Measurements from ENCODE around the gene MTARC2.
"Not testable (repeated sequence)": the region's sequence is repeated elsewhere in the genome, so short reads cannot be mapped to it uniquely, and the experiment has no call there.

MTARC2 gene

DNA sequence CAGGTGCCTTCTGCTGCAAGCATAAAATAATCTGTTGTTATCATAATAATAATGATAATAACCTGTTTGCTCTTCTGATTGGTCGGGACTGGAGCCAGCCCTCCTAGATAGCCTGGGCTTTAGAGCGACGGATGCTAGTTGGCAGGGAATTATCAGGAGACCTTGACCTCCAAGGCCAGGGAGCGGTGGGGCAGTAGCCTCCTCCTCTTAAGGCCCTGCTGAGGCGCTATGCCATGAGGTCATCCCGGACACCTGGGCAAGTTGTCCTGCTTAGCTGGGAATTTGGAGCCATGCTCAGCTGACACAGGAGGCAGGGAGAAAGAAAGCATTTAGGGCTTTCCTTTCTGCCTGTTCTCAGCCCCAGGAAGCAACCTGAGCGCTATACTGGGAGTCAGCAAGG is 42.3 kb upstream of the MTARC2 start:
- no peaks in the 10 kb centered on the region for H3K9me3 ChIP-seq (ENCODE audit: insufficient read depth, low read length)
- no peaks in the 10 kb centered on the region for H3K27me3 ChIP-seq (ENCODE audit: insufficient read depth, insufficient read length)
- no peak overlapping the region for H3K4me3 ChIP-seq (ENCODE audit: insufficient read length, low read depth)
- DNase-seq (ENCODE audit: low read depth, low spot score), result no peak
- no peak for TF ChIP-seq YY1 (IDR thresholded peaks at IDR 0.05; ENCODE audit: insufficient read depth, insufficient read length)
- no peak for TF ChIP-seq SUZ12 (IDR thresholded peaks at IDR 0.05; ENCODE audit: extremely low read depth, insufficient read depth, insufficient read length)
- TF ChIP-seq ZNF274 (IDR thresholded peaks at IDR 0.05; ENCODE audit: low read depth, low read length), result no peak
- peaks cover 14% of the 10 kb centered on the region for H3K4me1 ChIP-seq (ENCODE audit: insufficient read depth, insufficient read length)
- H3K9ac ChIP-seq (ENCODE audit: insufficient read length, low read depth), result peak overlapping the region; percentile 46
- no peaks in the 10 kb centered on the region for H3K36me3 ChIP-seq (ENCODE audit: insufficient read depth, insufficient read length, low read length)

GRCh38 chr1:220706480-220706879 is 41.6 kb upstream of the MTARC2 start:
- Histone ChIP-seq H3K36me3 (ENCODE audit: insufficient read depth, insufficient read length, low read length) (no peaks in the 10 kb centered on the region), H3K9me3 (ENCODE audit: insufficient read depth, low read length) (no peaks in the 10 kb centered on the region), H3K4me1 (ENCODE audit: insufficient read depth, insufficient read length) (peaks cover 14% of the 10 kb centered on the region), H3K4me3 (ENCODE audit: insufficient read length, low read depth) (no peak overlapping the region), H3K27me3 (ENCODE audit: insufficient read depth, insufficient read length) (no peaks in the 10 kb centered on the region), H3K9ac (ENCODE audit: insufficient read length, low read depth) (no peak overlapping the region)
- no peak for DNase-seq (ENCODE audit: low read depth, low spot score)
- TF ChIP-seq SUZ12 (IDR thresholded peaks at IDR 0.05; ENCODE audit: extremely low read depth, insufficient read depth, insufficient read length), result no peak
- no peak for TF ChIP-seq YY1 (IDR thresholded peaks at IDR 0.05; ENCODE audit: insufficient read depth, insufficient read length)
- no peak for TF ChIP-seq ZNF274 (IDR thresholded peaks at IDR 0.05; ENCODE audit: low read depth, low read length)

DNA sequence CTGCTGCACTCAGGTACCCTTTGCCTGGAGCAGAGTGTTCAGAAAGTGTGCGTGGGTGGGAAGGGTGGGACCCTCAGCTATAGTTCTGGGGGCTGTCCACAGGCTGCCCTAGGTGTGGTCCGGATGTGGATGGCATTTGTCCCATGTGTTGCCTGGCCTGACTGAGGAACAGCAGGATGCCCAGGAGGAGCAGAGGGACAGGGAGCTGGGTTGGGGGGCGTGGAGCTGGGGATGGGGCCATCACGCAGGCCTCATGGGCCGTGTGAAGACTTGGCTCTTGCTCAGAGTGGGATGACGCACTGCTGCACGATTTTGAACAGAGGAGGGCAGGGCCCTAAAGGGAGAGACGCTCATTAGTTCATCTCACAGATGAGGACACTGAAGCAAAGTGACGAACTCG is 41.0 kb upstream of the MTARC2 start:
- Histone ChIP-seq H3K4me1 (ENCODE audit: insufficient read depth, insufficient read length) (peaks cover 14% of the 10 kb centered on the region), H3K27me3 (ENCODE audit: insufficient read depth, insufficient read length) (no peaks in the 10 kb centered on the region), H3K9me3 (ENCODE audit: insufficient read depth, low read length) (no peaks in the 10 kb centered on the region), H3K36me3 (ENCODE audit: insufficient read depth, insufficient read length, low read length) (no peaks in the 10 kb centered on the region), H3K9ac (ENCODE audit: insufficient read length, low read depth) (no peak overlapping the region), H3K4me3 (ENCODE audit: insufficient read length, low read depth) (no peak overlapping the region)
- TF ChIP-seq ZNF274 (IDR thresholded peaks at IDR 0.05; ENCODE audit: low read depth, low read length) (no peak), SUZ12 (IDR thresholded peaks at IDR 0.05; ENCODE audit: extremely low read depth, insufficient read depth, insufficient read length) (no peak), YY1 (IDR thresholded peaks at IDR 0.05; ENCODE audit: insufficient read depth, insufficient read length) (no peak)
- no peak for DNase-seq (ENCODE audit: low read depth, low spot score)

DNA sequence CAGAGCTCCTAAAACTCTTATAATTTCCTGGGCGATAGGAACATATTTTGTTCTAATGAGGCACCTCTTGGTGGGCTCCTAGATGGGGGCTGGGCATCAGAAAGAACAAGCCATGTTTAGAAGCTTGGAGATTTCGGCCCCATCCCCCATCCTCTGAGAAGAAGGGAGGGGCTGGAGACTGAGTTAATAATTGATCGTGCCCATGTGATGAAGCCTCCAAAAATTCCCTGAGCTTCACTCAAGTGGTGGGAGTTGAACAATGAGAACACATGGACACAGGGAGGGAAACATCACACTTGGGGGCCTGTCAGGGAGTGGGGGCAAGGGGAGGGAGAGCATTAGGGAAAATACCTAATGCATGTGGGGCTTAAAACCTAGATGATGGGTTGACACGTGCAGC is 39.9 kb upstream of the MTARC2 start:
- Histone ChIP-seq H3K4me3 (ENCODE audit: insufficient read length, low read depth) (no peak overlapping the region), H3K27me3 (ENCODE audit: insufficient read depth, insufficient read length) (no peaks in the 10 kb centered on the region), H3K36me3 (ENCODE audit: insufficient read depth, insufficient read length, low read length) (no peaks in the 10 kb centered on the region), H3K4me1 (ENCODE audit: insufficient read depth, insufficient read length) (peaks cover 14% of the 10 kb centered on the region), H3K9ac (ENCODE audit: insufficient read length, low read depth) (no peak overlapping the region), H3K9me3 (ENCODE audit: insufficient read depth, low read length) (no peaks in the 10 kb centered on the region)
- TF ChIP-seq ZNF274 (IDR thresholded peaks at IDR 0.05; ENCODE audit: low read depth, low read length) (no peak), YY1 (IDR thresholded peaks at IDR 0.05; ENCODE audit: insufficient read depth, insufficient read length) (no peak), SUZ12 (IDR thresholded peaks at IDR 0.05; ENCODE audit: extremely low read depth, insufficient read depth, insufficient read length) (no peak)
- DNase-seq (ENCODE audit: low read depth, low spot score), result no peak

- Histone ChIP-seq H3K27me3 (ENCODE audit: insufficient read depth, insufficient read length) (no peaks in the 10 kb centered on the region), H3K36me3 (ENCODE audit: insufficient read depth, insufficient read length, low read length) (no peaks in the 10 kb centered on the region), H3K9me3 (ENCODE audit: insufficient read depth, low read length) (no peaks in the 10 kb centered on the region), H3K4me3 (ENCODE audit: insufficient read length, low read depth) (no peak overlapping the region), H3K4me1 (ENCODE audit: insufficient read depth, insufficient read length) (peaks cover 11% of the 10 kb centered on the region), H3K9ac (ENCODE audit: insufficient read length, low read depth) (no peak overlapping the region)
- no peak for DNase-seq (ENCODE audit: low read depth, low spot score)
- TF ChIP-seq SUZ12 (IDR thresholded peaks at IDR 0.05; ENCODE audit: extremely low read depth, insufficient read depth, insufficient read length), result no peak
- no peak for TF ChIP-seq YY1 (IDR thresholded peaks at IDR 0.05; ENCODE audit: insufficient read depth, insufficient read length)
- no peak for TF ChIP-seq ZNF274 (IDR thresholded peaks at IDR 0.05; ENCODE audit: low read depth, low read length)
Observed at GRCh38 chr1:220708936-220709801, 39.0 kb upstream of the MTARC2 start.

DNA sequence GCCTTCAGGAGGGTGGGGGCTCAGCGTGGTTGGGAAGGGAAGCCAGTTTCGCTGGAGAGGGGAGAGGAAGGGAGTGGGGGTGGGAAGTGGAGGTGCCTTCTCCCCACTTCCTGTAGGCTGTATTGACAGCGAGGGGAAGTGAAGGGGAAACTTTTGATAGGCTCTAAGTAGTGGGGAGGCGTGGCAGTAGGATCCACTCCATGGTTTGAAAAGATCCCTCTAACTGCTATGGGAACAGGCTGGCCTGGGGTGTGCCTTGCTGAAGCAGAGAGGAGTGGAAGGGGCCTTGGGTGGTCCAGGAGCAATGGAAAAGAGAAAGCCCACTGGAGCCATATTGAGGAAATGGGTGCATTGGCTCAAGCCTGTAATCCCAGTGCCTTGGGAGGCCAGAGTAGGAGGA is 37.8 kb upstream of the MTARC2 start:
- Histone ChIP-seq H3K9me3 (ENCODE audit: insufficient read depth, low read length) (peaks cover 5% of the 10 kb centered on the region; the same call in 1 of the 2 replicates), H3K27me3 (ENCODE audit: insufficient read depth, insufficient read length) (no peaks in the 10 kb centered on the region), H3K4me1 (ENCODE audit: insufficient read depth, insufficient read length) (peaks cover 11% of the 10 kb centered on the region), H3K4me3 (ENCODE audit: insufficient read length, low read depth) (no peak overlapping the region), H3K36me3 (ENCODE audit: insufficient read depth, insufficient read length, low read length) (no peaks in the 10 kb centered on the region), H3K9ac (ENCODE audit: insufficient read length, low read depth) (no peak overlapping the region)
- DNase-seq (ENCODE audit: low read depth, low spot score), result no peak
- TF ChIP-seq SUZ12 (IDR thresholded peaks at IDR 0.05; ENCODE audit: extremely low read depth, insufficient read depth, insufficient read length), result no peak
- no peak for TF ChIP-seq ZNF274 (IDR thresholded peaks at IDR 0.05; ENCODE audit: low read depth, low read length)
- no peak for TF ChIP-seq YY1 (IDR thresholded peaks at IDR 0.05; ENCODE audit: insufficient read depth, insufficient read length)

DNA sequence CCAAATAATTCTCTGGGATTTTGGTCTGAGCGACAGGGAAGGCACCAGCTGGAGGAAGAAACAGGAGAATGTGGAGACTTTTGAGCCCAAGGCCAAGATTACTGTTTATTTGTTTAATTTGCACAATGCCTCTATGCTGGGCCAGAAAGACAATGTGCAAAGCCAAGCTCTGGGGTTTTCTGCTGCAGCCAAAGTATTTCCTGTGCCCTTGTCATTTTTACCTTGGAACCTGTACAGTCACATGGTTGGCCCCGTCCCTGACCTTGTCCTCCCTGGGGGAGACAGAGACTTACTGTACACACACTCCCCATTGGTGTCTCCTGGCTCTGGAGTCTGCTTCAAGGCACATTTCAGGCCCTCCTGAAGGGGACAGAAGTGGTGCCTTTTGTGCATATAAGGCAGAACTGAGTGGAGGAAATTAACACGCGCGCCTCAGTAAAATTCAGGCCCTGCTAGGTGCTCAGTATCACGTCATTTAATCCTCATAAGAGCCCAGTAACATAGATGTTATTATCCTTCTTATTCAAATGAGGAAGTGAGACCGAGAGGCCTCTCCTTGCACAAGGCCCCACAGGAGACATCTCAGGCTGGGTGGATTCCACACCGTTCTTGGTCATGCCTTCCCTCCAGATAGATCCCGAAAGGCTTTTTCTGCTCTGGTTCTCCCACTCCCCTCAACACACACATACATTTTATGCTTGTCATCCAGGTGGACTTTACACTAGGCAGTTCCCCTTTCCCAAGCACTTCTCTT is 36.9 kb upstream of the MTARC2 start:
- no peak for DNase-seq (ENCODE audit: low read depth, low spot score)
- no peaks in the 10 kb centered on the region for H3K36me3 ChIP-seq (ENCODE audit: insufficient read depth, insufficient read length, low read length)
- no peak overlapping the region for H3K4me3 ChIP-seq (ENCODE audit: insufficient read length, low read depth)
- TF ChIP-seq ZNF274 (IDR thresholded peaks at IDR 0.05; ENCODE audit: low read depth, low read length) (no peak), YY1 (IDR thresholded peaks at IDR 0.05; ENCODE audit: insufficient read depth, insufficient read length) (no peak), SUZ12 (IDR thresholded peaks at IDR 0.05; ENCODE audit: extremely low read depth, insufficient read depth, insufficient read length) (no peak)
- peaks cover 14% of the 10 kb centered on the region for H3K9me3 ChIP-seq (ENCODE audit: insufficient read depth, low read length)
- no peak overlapping the region for H3K9ac ChIP-seq (ENCODE audit: insufficient read length, low read depth)
- H3K4me1 ChIP-seq (ENCODE audit: insufficient read depth, insufficient read length), result peaks cover 3% of the 10 kb centered on the region
- no peaks in the 10 kb centered on the region for H3K27me3 ChIP-seq (ENCODE audit: insufficient read depth, insufficient read length)

- not testable (repeated sequence) for H3K27me3 ChIP-seq (ENCODE audit: insufficient read depth, insufficient read length); DNase-seq (ENCODE audit: low read depth, low spot score); H3K9ac ChIP-seq (ENCODE audit: insufficient read length, low read depth); H3K4me1 ChIP-seq (ENCODE audit: insufficient read depth, insufficient read length); H3K4me3 ChIP-seq (ENCODE audit: insufficient read length, low read depth); H3K36me3 ChIP-seq (ENCODE audit: insufficient read depth, insufficient read length, low read length)
- peaks cover 20% of the 10 kb centered on the region for H3K9me3 ChIP-seq (ENCODE audit: insufficient read depth, low read length)
Observed at GRCh38 chr1:220715986-220716385, 32.1 kb upstream of the MTARC2 start.

Measured in NT2/D1 (cell line).